ENCODE data around the gene FAXDC2.

Gene FAXDC2

GRCh38 chr5:154816891-154817492, 33.4 kb downstream of the FAXDC2 start:
- H3K36me3 Mint-ChIP-seq (ENCODE audit: low read depth) = peaks cover 87% of the 10 kb centered on the region

DNA sequence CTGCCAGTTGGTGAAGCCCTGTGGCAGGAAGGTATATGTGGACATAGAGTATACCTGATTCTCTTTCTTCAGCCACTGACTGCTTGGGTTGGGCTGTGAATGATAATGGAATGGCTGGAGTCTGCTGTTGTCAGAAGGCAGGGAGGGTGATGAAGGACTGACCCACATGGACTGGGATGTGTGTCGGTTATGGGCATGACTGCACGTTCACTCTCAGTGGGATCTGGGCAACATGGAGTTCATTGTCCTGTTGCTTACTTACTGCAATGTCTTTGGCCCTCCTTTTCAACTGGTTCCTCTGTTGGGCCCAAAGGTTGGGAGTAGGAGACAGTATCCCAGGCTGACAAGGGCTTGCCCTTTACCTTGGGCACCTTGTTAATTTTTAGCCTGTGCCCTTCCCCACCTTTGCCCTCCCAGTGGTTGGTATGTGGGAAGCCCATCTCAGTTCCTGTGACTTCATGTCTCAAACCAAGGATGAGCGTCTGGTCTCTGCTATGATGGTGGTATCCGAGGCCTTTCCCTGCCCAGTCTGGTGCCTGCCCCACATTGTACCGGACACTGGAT, 34.6 kb downstream of the FAXDC2 start:
- H3K27me3 Mint-ChIP-seq (ENCODE audit: low read depth, poor library complexity) = no peaks in the 10 kb centered on the region
- peaks cover 87% of the 10 kb centered on the region for H3K36me3 Mint-ChIP-seq (ENCODE audit: low read depth)
- peaks cover 12% of the 10 kb centered on the region for H3K4me1 Mint-ChIP-seq
- DNase-seq = no peak
- TF ChIP-seq CTCF (IDR thresholded peaks at IDR 0.05) = no peak
- no peak overlapping the region for H3K4me3 Mint-ChIP-seq
- peak overlapping the region; percentile 96 for H3K27ac Mint-ChIP-seq
- H3K9me3 Mint-ChIP-seq = no peaks in the 10 kb centered on the region

More at GRCh38 chr5:154816891-154817492, 33.4 kb downstream of the FAXDC2 start:
- Mint-ChIP-seq H3K27me3 (ENCODE audit: low read depth, poor library complexity) (no peaks in the 10 kb centered on the region), H3K27ac (peak overlapping the region; percentile 96), H3K9me3 (no peaks in the 10 kb centered on the region), H3K4me3 (no peak overlapping the region), H3K4me1 (peaks cover 12% of the 10 kb centered on the region)
- no peak for DNase-seq
- no peak for TF ChIP-seq CTCF (IDR thresholded peaks at IDR 0.05)

- Mint-ChIP-seq H3K4me1 (peaks cover 12% of the 10 kb centered on the region), H3K4me3 (no peak overlapping the region), H3K27me3 (ENCODE audit: low read depth, poor library complexity) (no peaks in the 10 kb centered on the region), H3K27ac (no peak overlapping the region), H3K9me3 (no peaks in the 10 kb centered on the region), H3K36me3 (ENCODE audit: low read depth) (peaks cover 80% of the 10 kb centered on the region)
- no peak for TF ChIP-seq CTCF (IDR thresholded peaks at IDR 0.05)
- DNase-seq = no peak
Measured at GRCh38 chr5:154815025-154815424, 35.4 kb downstream of the FAXDC2 start.

DNA sequence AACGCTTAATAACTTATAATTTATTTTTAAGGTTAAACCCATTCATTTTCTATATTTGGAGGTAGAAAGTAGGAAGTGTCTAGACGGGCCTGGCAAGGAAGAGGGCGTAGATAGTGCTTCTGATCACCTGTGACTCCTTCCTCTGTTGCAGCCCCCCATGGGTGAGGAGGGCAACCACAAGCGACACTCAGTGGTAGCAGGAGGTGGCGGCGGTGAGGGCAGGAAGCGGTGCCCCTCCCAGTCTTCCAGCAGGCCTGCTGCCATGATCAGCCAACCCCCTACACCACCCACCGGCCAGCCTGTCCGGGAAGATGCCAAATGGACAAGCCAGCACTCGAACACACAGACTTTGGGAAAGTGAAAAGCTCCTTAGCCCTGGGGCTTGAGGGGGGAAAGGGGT, 36.7 kb downstream of the FAXDC2 start:
- TF ChIP-seq CTCF (IDR thresholded peaks at IDR 0.05) = no peak

DNA sequence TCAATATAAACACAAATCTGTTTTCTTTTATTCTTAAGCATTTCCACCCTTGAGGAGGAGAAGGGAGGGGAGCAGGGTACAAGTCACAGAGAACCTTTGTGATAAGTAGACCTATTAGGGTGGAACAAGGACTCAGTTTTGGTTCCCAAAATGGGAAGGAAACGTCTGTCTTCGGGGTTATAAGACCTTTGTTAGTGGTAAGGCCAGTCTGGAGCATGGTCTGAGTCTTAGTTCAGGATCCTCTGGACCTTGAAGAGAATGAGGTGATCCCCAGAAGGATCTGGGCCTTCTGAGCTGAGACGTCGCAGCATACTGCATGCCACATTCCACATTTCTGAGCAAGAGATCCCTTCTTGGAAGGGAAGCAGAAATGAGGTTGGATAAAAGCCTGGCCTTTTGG, 37.2 kb downstream of the FAXDC2 start:
- no peaks in the 10 kb centered on the region for H3K27me3 Mint-ChIP-seq (ENCODE audit: low read depth, poor library complexity)
- H3K4me3 Mint-ChIP-seq = no peak overlapping the region
- H3K27ac Mint-ChIP-seq = no peak overlapping the region
- no peak for DNase-seq
- H3K4me1 Mint-ChIP-seq = no peaks in the 10 kb centered on the region
- no peaks in the 10 kb centered on the region for H3K9me3 Mint-ChIP-seq
- H3K36me3 Mint-ChIP-seq (ENCODE audit: low read depth) = peaks cover 72% of the 10 kb centered on the region
- TF ChIP-seq CTCF (IDR thresholded peaks at IDR 0.05) = no peak

More for the DNA sequence above, 36.7 kb downstream of the FAXDC2 start:
- no peak overlapping the region for H3K4me3 Mint-ChIP-seq
- no peaks in the 10 kb centered on the region for H3K27me3 Mint-ChIP-seq (ENCODE audit: low read depth, poor library complexity)
- H3K9me3 Mint-ChIP-seq = no peaks in the 10 kb centered on the region
- H3K4me1 Mint-ChIP-seq = peaks cover 3% of the 10 kb centered on the region
- DNase-seq = no peak
- peaks cover 72% of the 10 kb centered on the region for H3K36me3 Mint-ChIP-seq (ENCODE audit: low read depth)
- no peak overlapping the region for H3K27ac Mint-ChIP-seq
